Endothelial cell of umbilical vein (primary cell): ENCODE results near the gene CMIP.

Experiments
- EZH2 ChIP-seq: IDR thresholded peaks from 2 replicates; pipeline ENCODE4 v1.6.1; 2012; ENCODE audit warnings: borderline replicate concordance, low read depth, mild to moderate bottlenecking, moderate library complexity, low read length, inconsistent platforms; ENCODE audit not compliant: severe bottlenecking
- FOS ChIP-seq: IDR thresholded peaks from 2 replicates; pipeline ENCODE4 v1.6.1; 2011; ENCODE audit warnings: mild to moderate bottlenecking, low read length, moderate library complexity, borderline replicate concordance; ENCODE audit not compliant: insufficient read depth
- GATA2 ChIP-seq: IDR thresholded peaks from 2 replicates; pipeline ENCODE4 v1.7.0; 2011; ENCODE audit warnings: low read depth, mild to moderate bottlenecking, moderate library complexity, mixed read lengths, low read length; ENCODE audit not compliant: insufficient read length, insufficient read depth
- JUN ChIP-seq: IDR thresholded peaks from 2 replicates; pipeline ENCODE4 v1.6.1; 2011; ENCODE audit warnings: borderline replicate concordance, low read depth; ENCODE audit not compliant: insufficient read length, insufficient read depth
- MYC ChIP-seq: IDR thresholded peaks from one replicate; pipeline ENCODE4 v1.6.1; 2011; ENCODE audit warnings: mild to moderate bottlenecking, low read depth, low read length
- POLR2A ChIP-seq: IDR thresholded peaks from 2 replicates; pipeline ENCODE4 v1.6.1; 2012; ENCODE audit warnings: low read depth, mild to moderate bottlenecking, control low read depth, low read length
- POLR2AphosphoS5 ChIP-seq: IDR thresholded peaks from 2 replicates; pipeline ENCODE4 v1.6.1; 2012; ENCODE audit warnings: low read depth, mild to moderate bottlenecking, control low read depth, low read length, moderate library complexity; ENCODE audit not compliant: insufficient read depth
- TF ChIP-seq, protein P1 (sequence below), 2 donors: IDR thresholded peaks; 1 replicate in 1 of 2; 2 replicates in 1 of 2; pipeline ENCODE4 v1.5.1; 2011; ENCODE audit warnings: low read length in 2 of 2, mild to moderate bottlenecking in 2 of 2, moderate library complexity in 2 of 2, control low read depth in 1 of 2, inconsistent platforms in 1 of 2, low read depth in 1 of 2; ENCODE audit not compliant: insufficient read depth in 1 of 2; ENCODE audit errors: extremely low read depth in 1 of 2
- TF ChIP-seq, protein P2 (sequence below): IDR thresholded peaks from 2 replicates; pipeline ENCODE4 v1.6.1; 2011; ENCODE audit not compliant: insufficient read depth, insufficient read length

DNA sequence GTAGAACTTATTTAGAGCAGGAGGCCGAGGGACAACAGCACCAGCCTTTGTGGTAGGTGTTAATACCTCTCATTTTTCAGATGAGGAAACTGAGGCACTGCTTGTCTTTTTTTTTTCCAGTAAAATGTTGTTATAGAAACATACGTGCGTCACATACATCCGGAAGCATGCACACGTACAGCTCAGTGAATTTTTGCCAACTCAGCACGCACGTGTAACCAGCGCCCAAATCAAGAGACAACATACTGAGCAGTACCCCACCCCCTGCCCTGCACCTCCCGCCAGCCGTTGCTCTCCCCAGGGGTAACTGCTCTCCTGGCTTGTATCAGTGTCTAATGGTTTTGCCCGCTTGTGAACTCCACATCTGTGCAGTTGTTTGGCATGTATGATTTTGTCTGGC is 92.0 kb downstream of the CMIP start:
- TF ChIP-seq EZH2 (no peak), POLR2A (no peak), POLR2AphosphoS5 (no peak), GATA2 (no peak), FOS (no peak), JUN (no peak), MYC (no peak)
- TF ChIP-seq, protein P1, sequence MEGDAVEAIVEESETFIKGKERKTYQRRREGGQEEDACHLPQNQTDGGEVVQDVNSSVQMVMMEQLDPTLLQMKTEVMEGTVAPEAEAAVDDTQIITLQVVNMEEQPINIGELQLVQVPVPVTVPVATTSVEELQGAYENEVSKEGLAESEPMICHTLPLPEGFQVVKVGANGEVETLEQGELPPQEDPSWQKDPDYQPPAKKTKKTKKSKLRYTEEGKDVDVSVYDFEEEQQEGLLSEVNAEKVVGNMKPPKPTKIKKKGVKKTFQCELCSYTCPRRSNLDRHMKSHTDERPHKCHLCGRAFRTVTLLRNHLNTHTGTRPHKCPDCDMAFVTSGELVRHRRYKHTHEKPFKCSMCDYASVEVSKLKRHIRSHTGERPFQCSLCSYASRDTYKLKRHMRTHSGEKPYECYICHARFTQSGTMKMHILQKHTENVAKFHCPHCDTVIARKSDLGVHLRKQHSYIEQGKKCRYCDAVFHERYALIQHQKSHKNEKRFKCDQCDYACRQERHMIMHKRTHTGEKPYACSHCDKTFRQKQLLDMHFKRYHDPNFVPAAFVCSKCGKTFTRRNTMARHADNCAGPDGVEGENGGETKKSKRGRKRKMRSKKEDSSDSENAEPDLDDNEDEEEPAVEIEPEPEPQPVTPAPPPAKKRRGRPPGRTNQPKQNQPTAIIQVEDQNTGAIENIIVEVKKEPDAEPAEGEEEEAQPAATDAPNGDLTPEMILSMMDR (IDR thresholded peaks at IDR 0.05; ENCODE audit: extremely low read depth in 1 of 2, insufficient read depth in 1 of 2, low read depth in 1 of 2, low read length in 2 of 2): no peak
- TF ChIP-seq, protein P2, sequence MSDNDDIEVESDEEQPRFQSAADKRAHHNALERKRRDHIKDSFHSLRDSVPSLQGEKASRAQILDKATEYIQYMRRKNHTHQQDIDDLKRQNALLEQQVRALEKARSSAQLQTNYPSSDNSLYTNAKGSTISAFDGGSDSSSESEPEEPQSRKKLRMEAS: no peak
